SK-N-SH (cell line): ENCODE results near the gene RIN3. TPM values are rescaled to one million over a fixed set of nuclear protein-coding genes. Genes with fewer than 3 reads are reported as not detected.

Experiments
- CTCF ChIA-PET: fragments of 300-600, 350-600 bp; formaldehyde crosslinking; extraction: SDS; loops from one replicate; lab custom pipeline; 2021; lab: Yijun Ruan, JAX
- POLR2A ChIA-PET: fragments of 350-600 bp; sonication (Branson Sonifier 250); formaldehyde crosslinking; extraction: SDS; loops from one replicate; lab custom pipeline; 2020; ENCODE audit warnings: antibody characterized with exemption, inconsistent platforms; lab: Yijun Ruan, JAX
- DNase-seq: peaks from one replicate; pipeline ENCODE4 v3.0.0; 2012
- H2AFZ ChIP-seq: fragments of 200-600 bp; sonication (generic); 2 replicates; pipeline ENCODE4 v1.8.1; 2016; ENCODE audit warnings: antibody characterized with exemption, mild to moderate bottlenecking, low read depth
- H3F3A ChIP-seq: fragments of 200-600 bp; sonication (generic); replicated peaks from 2 replicates; pipeline ENCODE3; 2016; ENCODE audit warnings: antibody characterized with exemption, mild to moderate bottlenecking; ENCODE audit not compliant: insufficient read depth
- H3K27ac ChIP-seq, 2 experiments: fragments of 200-500 bp in 1 of 2; fragments of 200-600 bp in 1 of 2; sonication (Bioruptor generic) in 1 of 2; sonication (generic), shearing (Covaris generic) in 1 of 2; 2 replicates each; pipeline versions ENCODE4 v1.5.1 to v1.6.1; 2014 to 2016; ENCODE audit warnings: low read depth in 2 of 2, inconsistent platforms in 1 of 2, low read length in 1 of 2, mild to moderate bottlenecking in 1 of 2, mixed read lengths in 1 of 2
- H3K27me3 ChIP-seq: fragments of 200-600 bp; sonication (generic), shearing (Covaris generic); 2 replicates; pipeline ENCODE4 v1.6.1; 2016; ENCODE audit warnings: mixed run types; ENCODE audit not compliant: insufficient read depth
- H3K36me3 ChIP-seq, 2 experiments: fragments of 200-500 bp in 1 of 2; fragments of 200-600 bp in 1 of 2; sonication (Bioruptor generic) in 1 of 2; sonication (generic) in 1 of 2; replicated peaks in 1 of 2; 2 replicates each; pipeline versions ENCODE3 to v1.5.1; 2014 to 2016; ENCODE audit warnings: low read length in 1 of 2, mild to moderate bottlenecking in 1 of 2; ENCODE audit not compliant: insufficient read depth in 2 of 2, control insufficient read depth in 1 of 2
- H3K4me1 ChIP-seq, 2 experiments: fragments of 200-500 bp in 1 of 2; fragments of 200-600 bp in 1 of 2; sonication (Bioruptor generic) in 1 of 2; sonication (generic), shearing (Covaris generic) in 1 of 2; 2 replicates each; pipeline versions ENCODE4 v1.5.1 to v1.6.1; 2014 to 2016; ENCODE audit warnings: low read depth in 1 of 2, low read length in 1 of 2, mixed run types in 1 of 2; ENCODE audit not compliant: insufficient read depth in 2 of 2, control insufficient read depth in 1 of 2
- H3K4me2 ChIP-seq: fragments of 200-600 bp; sonication (generic), shearing (Covaris generic); 2 replicates; pipeline ENCODE4 v1.6.1; 2017; ENCODE audit warnings: mixed run types
- H3K4me3 ChIP-seq, 2 experiments: fragments of 200-500 bp in 1 of 2; fragments of 200-600 bp in 1 of 2; sonication (Bioruptor generic) in 1 of 2; sonication (generic), shearing (Covaris generic) in 1 of 2; 2 replicates each; pipeline versions ENCODE4 v1.5.1 to v1.8.1; 2014 to 2016; ENCODE audit warnings: low read depth in 2 of 2, inconsistent platforms in 1 of 2, low read length in 1 of 2, mild to moderate bottlenecking in 1 of 2, mixed read lengths in 1 of 2, moderate library complexity in 1 of 2
- H3K79me2 ChIP-seq: fragments of 200-600 bp; sonication (generic); 2 replicates; pipeline ENCODE4 v1.8.1; 2017; ENCODE audit warnings: mild to moderate bottlenecking; ENCODE audit not compliant: insufficient read depth
- H3K9ac ChIP-seq: fragments of 200-600 bp; sonication (generic); 2 replicates; pipeline ENCODE4 v1.6.1; 2017; ENCODE audit warnings: mixed run types
- H3K9me2 ChIP-seq: fragments of 200-600 bp; sonication (generic); 2 replicates; pipeline ENCODE4 v1.6.1; 2017; ENCODE audit warnings: mixed run types
- H3K9me3 ChIP-seq: fragments of 200-600 bp; sonication (generic); 2 replicates; pipeline ENCODE4 v1.6.1; 2017; ENCODE audit warnings: mixed run types, mild to moderate bottlenecking, moderate library complexity
- H4K20me1 ChIP-seq: fragments of 200-600 bp; sonication (generic); 2 replicates; pipeline ENCODE4 v1.6.1; 2017; ENCODE audit warnings: mild to moderate bottlenecking, mixed run types; ENCODE audit not compliant: insufficient read depth
- ELF1 ChIP-seq: IDR thresholded peaks from 2 replicates; pipeline ENCODE4 v1.4.0; 2012
- EP300 ChIP-seq, 2 experiments: IDR thresholded peaks; 2 replicates each; pipeline versions ENCODE4 v1.4.0 to v1.6.1; 2012; ENCODE audit warnings: borderline replicate concordance in 1 of 2, low read depth in 1 of 2, low read length in 1 of 2
- FOSL2 ChIP-seq: IDR thresholded peaks from 2 replicates; pipeline ENCODE4 v1.4.0; 2012; ENCODE audit warnings: low read depth, mild to moderate bottlenecking, moderate library complexity, borderline replicate concordance
- MEF2A ChIP-seq: IDR thresholded peaks from 2 replicates; pipeline ENCODE4 v1.4.0; 2012; ENCODE audit warnings: low read depth, borderline replicate concordance
- RAD21 ChIP-seq: IDR thresholded peaks from 2 replicates; pipeline ENCODE4 v1.6.1; 2012; ENCODE audit warnings: mild to moderate bottlenecking, low read length
- SMC3 ChIP-seq: IDR thresholded peaks from 2 replicates; pipeline ENCODE4 v1.6.1; 2012; ENCODE audit warnings: low read depth, low read length, improper control_type of control experiment
- TCF12 ChIP-seq: IDR thresholded peaks from 2 replicates; pipeline ENCODE4 v1.4.0; 2012
- YY1 ChIP-seq: IDR thresholded peaks from 2 replicates; pipeline ENCODE4 v1.4.0; 2012; ENCODE audit warnings: low read depth, mild to moderate bottlenecking
- WGBS: methylation state at CpG from one replicate; pipeline ENCODE4 v1.1.6; 2017; ENCODE audit warnings: low lambda C conversion rate; 5-methylcytosine and 5-hydroxymethylcytosine counted together
- polyA plus RNA-seq, 3 experiments: library from polyadenylated mRNA; depleted of rRNA; stranded (reverse); fragments of >200 nt; gene quantifications; 2 replicates each; pipeline ENCODE4 v1.2.3, GENCODE V29; 2012
- TF ChIP-seq, protein P1 (sequence below): IDR thresholded peaks from 2 replicates; pipeline ENCODE4; 2012
- TF ChIP-seq, protein P2 (sequence below): IDR thresholded peaks from 2 replicates; pipeline ENCODE4 v1.4.0; 2012; ENCODE audit warnings: low read depth, borderline replicate concordance
- TF ChIP-seq, protein P3 (sequence below): IDR thresholded peaks from 2 replicates; pipeline ENCODE4 v1.6.1; 2012; ENCODE audit warnings: mild to moderate bottlenecking, low read depth, low read length, moderate library complexity
- TF ChIP-seq, protein P4 (sequence below): fragments of 150-350 bp; IDR thresholded peaks from 2 replicates; pipeline ENCODE4 v1.6.1; 2016; ENCODE audit warnings: mild to moderate bottlenecking, low read depth, low read length
- TF ChIP-seq, protein P5 (sequence below): IDR thresholded peaks from 2 replicates; pipeline ENCODE4 v1.4.0; 2012; ENCODE audit warnings: low read depth, borderline replicate concordance

The RIN3 gene
- polyA plus RNA-seq, 1 of the 3 experiments (the other 2 are of a cell fraction): 12.4 TPM

DNA sequence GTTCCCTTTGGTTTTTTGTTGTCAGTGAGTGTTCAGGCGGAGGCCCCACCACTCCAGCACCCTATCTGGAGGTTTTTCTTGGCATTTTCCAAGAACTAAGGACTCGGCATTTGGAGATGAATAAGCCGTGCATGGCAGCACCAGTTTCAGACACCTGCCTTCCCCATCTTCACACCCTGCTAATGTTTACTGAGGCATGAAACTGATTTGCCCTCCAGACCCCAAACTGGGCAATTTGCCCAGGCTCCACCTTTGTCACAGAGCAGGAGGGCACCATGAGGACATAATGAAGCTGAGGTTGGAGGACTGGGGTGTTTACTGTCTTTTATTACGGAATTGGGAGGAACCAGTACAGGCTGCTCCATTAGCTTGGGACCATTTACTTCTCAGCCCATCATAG is 121.5 kb downstream of the RIN3 start:
- no peak overlapping the region for H3K27ac ChIP-seq
- H3F3A ChIP-seq: peaks cover 4% of the 10 kb centered on the region
- 74% methylated on average over 4 of the region's 4 CpGs for WGBS
- TF ChIP-seq, protein P1, sequence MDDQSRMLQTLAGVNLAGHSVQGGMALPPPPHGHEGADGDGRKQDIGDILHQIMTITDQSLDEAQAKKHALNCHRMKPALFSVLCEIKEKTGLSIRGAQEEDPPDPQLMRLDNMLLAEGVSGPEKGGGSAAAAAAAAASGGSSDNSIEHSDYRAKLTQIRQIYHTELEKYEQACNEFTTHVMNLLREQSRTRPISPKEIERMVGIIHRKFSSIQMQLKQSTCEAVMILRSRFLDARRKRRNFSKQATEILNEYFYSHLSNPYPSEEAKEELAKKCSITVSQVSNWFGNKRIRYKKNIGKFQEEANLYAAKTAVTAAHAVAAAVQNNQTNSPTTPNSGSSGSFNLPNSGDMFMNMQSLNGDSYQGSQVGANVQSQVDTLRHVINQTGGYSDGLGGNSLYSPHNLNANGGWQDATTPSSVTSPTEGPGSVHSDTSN: no peak
- TF ChIP-seq FOSL2 (no peak), MEF2A (no peak), YY1 (no peak), RAD21 (no peak), EP300 (IDR thresholded peaks at IDR 0.05; ENCODE audit: borderline replicate concordance in 1 of 2, low read depth in 1 of 2, low read length in 1 of 2) (no peak), SMC3 (no peak), ELF1 (no peak), TCF12 (no peak)
- TF ChIP-seq, protein P2, sequence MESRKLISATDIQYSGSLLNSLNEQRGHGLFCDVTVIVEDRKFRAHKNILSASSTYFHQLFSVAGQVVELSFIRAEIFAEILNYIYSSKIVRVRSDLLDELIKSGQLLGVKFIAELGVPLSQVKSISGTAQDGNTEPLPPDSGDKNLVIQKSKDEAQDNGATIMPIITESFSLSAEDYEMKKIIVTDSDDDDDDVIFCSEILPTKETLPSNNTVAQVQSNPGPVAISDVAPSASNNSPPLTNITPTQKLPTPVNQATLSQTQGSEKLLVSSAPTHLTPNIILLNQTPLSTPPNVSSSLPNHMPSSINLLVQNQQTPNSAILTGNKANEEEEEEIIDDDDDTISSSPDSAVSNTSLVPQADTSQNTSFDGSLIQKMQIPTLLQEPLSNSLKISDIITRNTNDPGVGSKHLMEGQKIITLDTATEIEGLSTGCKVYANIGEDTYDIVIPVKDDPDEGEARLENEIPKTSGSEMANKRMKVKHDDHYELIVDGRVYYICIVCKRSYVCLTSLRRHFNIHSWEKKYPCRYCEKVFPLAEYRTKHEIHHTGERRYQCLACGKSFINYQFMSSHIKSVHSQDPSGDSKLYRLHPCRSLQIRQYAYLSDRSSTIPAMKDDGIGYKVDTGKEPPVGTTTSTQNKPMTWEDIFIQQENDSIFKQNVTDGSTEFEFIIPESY: no peak
- TF ChIP-seq, protein P3, sequence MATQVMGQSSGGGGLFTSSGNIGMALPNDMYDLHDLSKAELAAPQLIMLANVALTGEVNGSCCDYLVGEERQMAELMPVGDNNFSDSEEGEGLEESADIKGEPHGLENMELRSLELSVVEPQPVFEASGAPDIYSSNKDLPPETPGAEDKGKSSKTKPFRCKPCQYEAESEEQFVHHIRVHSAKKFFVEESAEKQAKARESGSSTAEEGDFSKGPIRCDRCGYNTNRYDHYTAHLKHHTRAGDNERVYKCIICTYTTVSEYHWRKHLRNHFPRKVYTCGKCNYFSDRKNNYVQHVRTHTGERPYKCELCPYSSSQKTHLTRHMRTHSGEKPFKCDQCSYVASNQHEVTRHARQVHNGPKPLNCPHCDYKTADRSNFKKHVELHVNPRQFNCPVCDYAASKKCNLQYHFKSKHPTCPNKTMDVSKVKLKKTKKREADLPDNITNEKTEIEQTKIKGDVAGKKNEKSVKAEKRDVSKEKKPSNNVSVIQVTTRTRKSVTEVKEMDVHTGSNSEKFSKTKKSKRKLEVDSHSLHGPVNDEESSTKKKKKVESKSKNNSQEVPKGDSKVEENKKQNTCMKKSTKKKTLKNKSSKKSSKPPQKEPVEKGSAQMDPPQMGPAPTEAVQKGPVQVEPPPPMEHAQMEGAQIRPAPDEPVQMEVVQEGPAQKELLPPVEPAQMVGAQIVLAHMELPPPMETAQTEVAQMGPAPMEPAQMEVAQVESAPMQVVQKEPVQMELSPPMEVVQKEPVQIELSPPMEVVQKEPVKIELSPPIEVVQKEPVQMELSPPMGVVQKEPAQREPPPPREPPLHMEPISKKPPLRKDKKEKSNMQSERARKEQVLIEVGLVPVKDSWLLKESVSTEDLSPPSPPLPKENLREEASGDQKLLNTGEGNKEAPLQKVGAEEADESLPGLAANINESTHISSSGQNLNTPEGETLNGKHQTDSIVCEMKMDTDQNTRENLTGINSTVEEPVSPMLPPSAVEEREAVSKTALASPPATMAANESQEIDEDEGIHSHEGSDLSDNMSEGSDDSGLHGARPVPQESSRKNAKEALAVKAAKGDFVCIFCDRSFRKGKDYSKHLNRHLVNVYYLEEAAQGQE: no peak
- TF ChIP-seq, protein P4, sequence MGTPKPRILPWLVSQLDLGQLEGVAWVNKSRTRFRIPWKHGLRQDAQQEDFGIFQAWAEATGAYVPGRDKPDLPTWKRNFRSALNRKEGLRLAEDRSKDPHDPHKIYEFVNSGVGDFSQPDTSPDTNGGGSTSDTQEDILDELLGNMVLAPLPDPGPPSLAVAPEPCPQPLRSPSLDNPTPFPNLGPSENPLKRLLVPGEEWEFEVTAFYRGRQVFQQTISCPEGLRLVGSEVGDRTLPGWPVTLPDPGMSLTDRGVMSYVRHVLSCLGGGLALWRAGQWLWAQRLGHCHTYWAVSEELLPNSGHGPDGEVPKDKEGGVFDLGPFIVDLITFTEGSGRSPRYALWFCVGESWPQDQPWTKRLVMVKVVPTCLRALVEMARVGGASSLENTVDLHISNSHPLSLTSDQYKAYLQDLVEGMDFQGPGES: no peak
- TF ChIP-seq, protein P5, sequence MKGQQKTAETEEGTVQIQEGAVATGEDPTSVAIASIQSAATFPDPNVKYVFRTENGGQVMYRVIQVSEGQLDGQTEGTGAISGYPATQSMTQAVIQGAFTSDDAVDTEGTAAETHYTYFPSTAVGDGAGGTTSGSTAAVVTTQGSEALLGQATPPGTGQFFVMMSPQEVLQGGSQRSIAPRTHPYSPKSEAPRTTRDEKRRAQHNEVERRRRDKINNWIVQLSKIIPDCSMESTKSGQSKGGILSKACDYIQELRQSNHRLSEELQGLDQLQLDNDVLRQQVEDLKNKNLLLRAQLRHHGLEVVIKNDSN: no peak
- no peak overlapping the region for H2AFZ ChIP-seq
- no peak overlapping the region for H3K4me2 ChIP-seq
- no peaks in the 10 kb centered on the region for H3K27me3 ChIP-seq
- no peak for DNase-seq
- no peaks in the 10 kb centered on the region for H3K9me3 ChIP-seq
- CTCF ChIA-PET: interaction anchor here (0.6 kb wide), 1 partner anchor 527 kb away, joined by 3 read pairs; no protein-coding TSS in a partner anchor
- no peak overlapping the region for H3K9ac ChIP-seq
- no peaks in the 10 kb centered on the region for H3K36me3 ChIP-seq
- no peaks in the 10 kb centered on the region for H4K20me1 ChIP-seq
- no peaks in the 10 kb centered on the region for H3K9me2 ChIP-seq
- no peak overlapping the region for H3K4me3 ChIP-seq
- H3K4me1 ChIP-seq: no peaks in the 10 kb centered on the region; a peak in 1 of 4 replicates
- POLR2A ChIA-PET: no interaction called here
- H3K79me2 ChIP-seq: no peaks in the 10 kb centered on the region
